ENCODE data around the gene MAP4K4. TPM values are rescaled to one million over a fixed set of nuclear protein-coding genes. Genes with fewer than 3 reads are reported as not detected.

MAP4K4 gene
- total and polyA plus RNA-seq, 2 experiments from 2014 or later, result 61.6 to 131 TPM

DNA sequence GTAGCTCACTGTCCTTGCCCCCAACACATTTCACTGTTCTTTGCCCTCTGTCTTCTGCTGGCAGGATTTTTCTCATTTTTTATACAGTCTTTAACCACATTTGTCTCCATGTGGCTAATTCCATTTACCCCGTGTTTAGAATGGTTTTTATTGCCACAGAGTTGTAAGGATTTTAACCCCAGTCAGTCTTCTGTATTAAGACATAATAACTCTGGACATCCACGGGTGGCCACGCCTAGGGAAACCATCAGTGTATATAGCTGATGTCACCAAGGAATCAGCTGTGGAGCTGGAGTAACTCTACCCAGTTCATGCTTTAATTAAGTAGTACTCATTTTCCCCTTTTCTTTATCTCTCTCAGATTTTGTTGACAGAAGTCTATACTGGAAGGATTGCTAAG, 139.8 kb downstream of the MAP4K4 start:
- no peak for DNase-seq (ENCODE audit: low read depth in 1 of 2, low spot score in 1 of 2)
- H3K9me3 ChIP-seq (ENCODE audit: low read depth), result no peaks in the 10 kb centered on the region
- TF ChIP-seq CTCF (IDR thresholded peaks at IDR 0.05; ENCODE audit: low read depth, low read length), result no peak
- no peak overlapping the region for H3K4me3 ChIP-seq
- H3K27ac ChIP-seq, result no peak overlapping the region
- no peaks in the 10 kb centered on the region for H3K4me1 ChIP-seq (ENCODE audit: low read depth)
- no peaks in the 10 kb centered on the region for H3K27me3 ChIP-seq
- peaks cover 43% of the 10 kb centered on the region for H3K36me3 ChIP-seq

- H3K27ac ChIP-seq, result no peak overlapping the region
- TF ChIP-seq CTCF (IDR thresholded peaks at IDR 0.05; ENCODE audit: low read depth, low read length), result no peak
- DNase-seq (ENCODE audit: low read depth in 1 of 2, low spot score in 1 of 2), result no peak
- no peaks in the 10 kb centered on the region for H3K4me1 ChIP-seq (ENCODE audit: low read depth)
- no peak overlapping the region for H3K4me3 ChIP-seq
- H3K36me3 ChIP-seq, result peaks cover 49% of the 10 kb centered on the region
- no peaks in the 10 kb centered on the region for H3K9me3 ChIP-seq (ENCODE audit: low read depth)
- H3K27me3 ChIP-seq, result no peaks in the 10 kb centered on the region
Observed at GRCh38 chr2:101841679-101842327, 144.3 kb downstream of the MAP4K4 start.

DNA sequence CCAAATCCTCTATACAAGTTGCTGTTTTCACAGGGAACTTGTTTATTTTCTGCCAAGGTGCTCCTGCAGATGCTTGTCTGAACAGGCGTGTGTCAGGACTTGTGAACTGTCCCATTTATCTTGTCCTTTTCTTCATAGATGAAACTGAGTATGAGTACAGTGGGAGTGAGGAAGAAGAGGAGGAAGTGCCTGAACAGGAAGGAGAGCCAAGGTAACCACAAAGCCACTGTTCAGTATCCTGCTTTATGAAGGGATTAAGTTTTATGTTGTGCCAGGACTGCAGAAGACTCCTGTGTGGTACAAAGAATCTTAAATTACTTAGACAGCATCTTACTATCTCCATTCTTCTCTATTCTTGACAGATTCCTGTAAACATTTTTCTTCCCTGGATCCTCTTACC, 145.0 kb downstream of the MAP4K4 start:
- Histone ChIP-seq H3K36me3 (peaks cover 50% of the 10 kb centered on the region), H3K4me3 (no peak overlapping the region), H3K27me3 (no peaks in the 10 kb centered on the region), H3K27ac (no peak overlapping the region), H3K4me1 (ENCODE audit: low read depth) (no peaks in the 10 kb centered on the region), H3K9me3 (ENCODE audit: low read depth) (no peaks in the 10 kb centered on the region)
- no peak for TF ChIP-seq CTCF (IDR thresholded peaks at IDR 0.05; ENCODE audit: low read depth, low read length)
- no peak for DNase-seq (ENCODE audit: low read depth in 1 of 2, low spot score in 1 of 2)

GRCh38 chr2:101843048-101843447, 145.5 kb downstream of the MAP4K4 start:
- Histone ChIP-seq H3K4me1 (ENCODE audit: low read depth) (no peaks in the 10 kb centered on the region), H3K9me3 (ENCODE audit: low read depth) (no peaks in the 10 kb centered on the region), H3K4me3 (no peak overlapping the region), H3K27me3 (no peaks in the 10 kb centered on the region), H3K36me3 (peaks cover 53% of the 10 kb centered on the region), H3K27ac (no peak overlapping the region)
- no peak for TF ChIP-seq CTCF (IDR thresholded peaks at IDR 0.05; ENCODE audit: low read depth, low read length)
- DNase-seq (ENCODE audit: low read depth in 1 of 2, low spot score in 1 of 2), result no peak

GRCh38 chr2:101843471-101843870, 146.0 kb downstream of the MAP4K4 start:
- H3K27ac ChIP-seq, result no peak overlapping the region
- no peak for DNase-seq (ENCODE audit: low read depth in 1 of 2, low spot score in 1 of 2)
- peaks cover 53% of the 10 kb centered on the region for H3K36me3 ChIP-seq
- no peaks in the 10 kb centered on the region for H3K27me3 ChIP-seq
- no peaks in the 10 kb centered on the region for H3K9me3 ChIP-seq (ENCODE audit: low read depth)
- no peak for TF ChIP-seq CTCF (IDR thresholded peaks at IDR 0.05; ENCODE audit: low read depth, low read length)
- H3K4me3 ChIP-seq, result no peak overlapping the region
- H3K4me1 ChIP-seq (ENCODE audit: low read depth), result no peaks in the 10 kb centered on the region
